Thyroid gland (tissue), 4 donors: ENCODE data around the gene TBX6. TPM values are rescaled to one million over a fixed set of nuclear protein-coding genes. Genes with fewer than 3 reads are reported as not detected.

Source experiments
- DNase-seq, 2 donors: peaks; one replicate each; pipeline ENCODE4 v3.0.0-alpha.2; 2019
- H3K27ac ChIP-seq, 3 donors: fragments of 200-600 bp; sonication (generic); 1 replicate in 2 of 3; 2 replicates in 1 of 3; pipeline ENCODE4 v1.5.1; 2016 to 2019; ENCODE audit warnings: mild to moderate bottlenecking in 1 of 3, moderate library complexity in 1 of 3
- H3K27me3 ChIP-seq: fragments of 200-600 bp; sonication (generic); one replicate; pipeline ENCODE4 v1.5.1; 2019
- H3K36me3 ChIP-seq, 2 donors: fragments of 200-600 bp; sonication (generic); one replicate each; pipeline ENCODE4 v1.5.1; 2016 to 2019
- H3K4me1 ChIP-seq, 2 donors: fragments of 200-600 bp; sonication (generic); one replicate each; pipeline ENCODE4 v1.5.1; 2017 to 2019
- H3K4me3 ChIP-seq, 3 donors: fragments of 200-600 bp; sonication (generic); replicated peaks in 1 of 3; 1 replicate in 2 of 3; 2 replicates in 1 of 3; pipeline ENCODE4 v1.5.1; 2016; ENCODE audit warnings: mild to moderate bottlenecking in 1 of 3
- H3K9me3 ChIP-seq: fragments of 200-600 bp; sonication (generic); one replicate; pipeline ENCODE4 v1.5.1; 2017
- POLR2A ChIP-seq, 2 donors: fragments of 450-650 bp; IDR thresholded peaks; one replicate each; pipeline ENCODE4 v1.6.1; 2017; ENCODE audit warnings: antibody characterized with exemption in 2 of 2, mild to moderate bottlenecking in 2 of 2, moderate library complexity in 1 of 2
- WGBS, 2 donors: methylation state at CpG; one replicate each; pipeline ENCODE4 v1.1.5; 2017; 5-methylcytosine and 5-hydroxymethylcytosine counted together
- intact Hi-C: fragments of 100-400 bp; cut with DNase I; formaldehyde crosslinking; loops from one replicate; pipeline ENCODE4 v1.15.1; 2023
- total RNA-seq, 4 donors: library from RNA; depleted of rRNA; stranded (reverse); fragments of >200 nt; gene quantifications; one replicate each; pipeline ENCODE4 v1.2.3, GENCODE V29; 2016
- TF ChIP-seq, protein P1 (sequence below), 6 experiments: fragments of 200-600 bp in 3 of 6; fragments of 450-650 bp in 3 of 6; sonication (generic) in 3 of 6; IDR thresholded peaks; one replicate each; pipeline ENCODE4 v1.5.1; 2016 to 2019; ENCODE audit warnings: antibody characterized with exemption in 6 of 6, mild to moderate bottlenecking in 2 of 6, inconsistent platforms in 1 of 6, moderate library complexity in 1 of 6

Gene TBX6
- total RNA-seq, 4 donors from 2014 or later = 1.6 to 3.3 (median 2.4) TPM

- Histone ChIP-seq H3K9me3 (no peaks in the 10 kb centered on the region), H3K27ac (peak overlapping the region; percentile 78 to 99 (median 97)), H3K36me3 (peaks cover 46 to 50% of the 10 kb centered on the region in 2 donors), H3K4me3 (peak overlapping the region; percentile 86 to 97 (median 95)), H3K4me1 (peaks cover 24 to 38% of the 10 kb centered on the region in 2 donors), H3K27me3 (no peaks in the 10 kb centered on the region)
- intact Hi-C loops = no loop called here
- WGBS, 2 donors = 66 to 70% methylated on average over 17 to 21 of the region's 21 CpGs
- DNase-seq = peak; percentile 21 to 37
- no peak for TF ChIP-seq POLR2A (IDR thresholded peaks at IDR 0.05)
- TF ChIP-seq, protein P1, sequence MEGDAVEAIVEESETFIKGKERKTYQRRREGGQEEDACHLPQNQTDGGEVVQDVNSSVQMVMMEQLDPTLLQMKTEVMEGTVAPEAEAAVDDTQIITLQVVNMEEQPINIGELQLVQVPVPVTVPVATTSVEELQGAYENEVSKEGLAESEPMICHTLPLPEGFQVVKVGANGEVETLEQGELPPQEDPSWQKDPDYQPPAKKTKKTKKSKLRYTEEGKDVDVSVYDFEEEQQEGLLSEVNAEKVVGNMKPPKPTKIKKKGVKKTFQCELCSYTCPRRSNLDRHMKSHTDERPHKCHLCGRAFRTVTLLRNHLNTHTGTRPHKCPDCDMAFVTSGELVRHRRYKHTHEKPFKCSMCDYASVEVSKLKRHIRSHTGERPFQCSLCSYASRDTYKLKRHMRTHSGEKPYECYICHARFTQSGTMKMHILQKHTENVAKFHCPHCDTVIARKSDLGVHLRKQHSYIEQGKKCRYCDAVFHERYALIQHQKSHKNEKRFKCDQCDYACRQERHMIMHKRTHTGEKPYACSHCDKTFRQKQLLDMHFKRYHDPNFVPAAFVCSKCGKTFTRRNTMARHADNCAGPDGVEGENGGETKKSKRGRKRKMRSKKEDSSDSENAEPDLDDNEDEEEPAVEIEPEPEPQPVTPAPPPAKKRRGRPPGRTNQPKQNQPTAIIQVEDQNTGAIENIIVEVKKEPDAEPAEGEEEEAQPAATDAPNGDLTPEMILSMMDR (IDR thresholded peaks at IDR 0.05) = no peak
Observed at GRCh38 chr16:30066761-30067583, 24.8 kb downstream of the TBX6 start.

DNA sequence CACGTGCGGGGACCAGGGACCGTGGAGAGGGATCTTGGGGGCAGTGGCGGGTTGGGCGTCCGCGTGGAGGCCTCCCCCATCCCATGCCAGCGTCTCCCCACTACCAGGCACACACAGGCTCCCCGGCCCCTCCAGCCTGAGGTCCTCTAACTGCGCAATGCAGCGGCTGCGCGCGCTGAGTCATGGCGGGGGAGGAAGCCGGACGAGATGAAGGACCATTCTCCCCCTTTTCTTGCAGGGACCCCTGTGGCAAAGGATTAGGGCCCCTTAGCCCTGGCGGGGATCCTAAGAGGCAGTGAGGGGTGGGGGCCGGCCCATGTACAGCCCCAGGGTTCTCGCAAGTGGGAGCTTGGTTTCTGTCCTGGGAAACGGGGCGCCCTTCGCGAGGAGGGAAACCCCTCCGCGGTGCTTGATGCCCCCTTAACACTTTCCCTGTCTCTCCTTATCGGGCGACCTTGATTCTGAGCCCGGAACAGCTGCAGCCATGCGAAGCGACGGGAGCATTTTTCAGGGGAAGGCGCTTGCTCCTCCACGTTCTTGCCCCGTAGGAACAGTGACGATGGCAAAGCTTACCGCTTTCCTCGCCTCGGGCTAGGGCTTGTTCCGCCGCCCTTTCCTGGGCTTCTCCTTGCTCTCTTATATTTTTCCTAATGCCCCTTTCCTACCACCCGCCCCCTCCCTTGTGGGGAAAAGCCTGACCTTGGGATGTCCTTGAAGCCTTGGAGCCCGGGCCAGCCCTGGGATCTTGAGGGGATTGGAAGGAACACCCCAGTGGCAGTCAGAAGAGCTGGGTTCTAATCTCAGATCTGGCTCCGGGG lies 25.6 kb downstream of the TBX6 start:
- Histone ChIP-seq H3K27ac (peak overlapping the region; percentile 78 to 99 (median 97)), H3K4me1 (peaks cover 24 to 40% of the 10 kb centered on the region in 2 donors), H3K27me3 (no peaks in the 10 kb centered on the region), H3K9me3 (no peaks in the 10 kb centered on the region), H3K4me3 (peak overlapping the region; percentile 86 to 97 (median 95)), H3K36me3 (peaks cover 38 to 42% of the 10 kb centered on the region in 2 donors)
- intact Hi-C loops = no loop called here
- DNase-seq = peak in 1 of 2 donors; percentile 25
- TF ChIP-seq, protein P1 (IDR thresholded peaks at IDR 0.05) = no peak
- no peak for TF ChIP-seq POLR2A (IDR thresholded peaks at IDR 0.05)
- WGBS, 2 donors = 0 to 2% methylated on average over 18 to 19 of the region's 44 CpGs

DNA sequence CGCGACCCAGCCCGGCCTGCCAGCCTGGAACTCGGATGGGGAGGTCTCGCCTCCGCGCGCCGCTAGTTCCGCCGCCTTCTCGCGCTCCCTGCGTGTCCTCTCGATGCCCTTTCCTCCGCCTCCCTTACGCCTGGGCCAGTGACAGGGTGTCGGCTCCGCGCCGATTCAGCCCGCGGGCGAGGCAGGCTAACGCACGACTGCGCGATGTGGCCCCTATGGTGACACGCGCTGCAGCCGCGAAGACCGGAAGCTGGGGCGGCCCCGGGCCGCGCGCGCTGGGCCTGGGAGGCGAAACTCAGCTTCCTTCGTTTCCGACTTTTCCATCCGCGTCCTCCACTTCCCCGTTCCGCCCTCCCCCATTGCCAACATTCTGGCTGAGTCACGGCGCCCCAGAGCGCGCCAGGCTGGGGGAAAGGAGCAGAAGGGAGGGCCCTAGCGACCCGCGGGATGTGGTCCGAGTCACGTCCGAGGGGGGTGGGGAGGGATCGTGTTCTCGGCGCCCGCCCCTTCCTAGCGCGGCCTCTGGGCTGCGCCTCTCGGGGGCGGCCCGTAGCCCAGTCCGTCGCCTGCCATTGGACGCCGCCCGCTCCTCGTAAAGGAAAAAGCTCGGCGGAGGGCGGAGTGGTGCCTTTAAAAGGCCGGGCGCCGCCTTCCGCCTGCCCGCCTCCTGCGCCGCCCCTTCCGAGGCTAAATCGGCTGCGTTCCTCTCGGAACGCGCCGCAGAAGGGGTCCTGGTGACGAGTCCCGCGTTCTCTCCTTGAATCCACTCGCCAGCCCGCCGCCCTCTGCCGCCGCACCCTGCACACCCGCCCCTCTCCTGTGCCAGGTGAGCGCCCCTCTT lies 26.4 kb downstream of the TBX6 start, which contains the start of gene ALDOA:
Gene ALDOA (plus strand): TSS at position 659 of the 841 bp plus-strand sequence. CDS start 1,138 bp downstream, outside the sequence.
- H3K9me3 ChIP-seq = no peaks in the 10 kb centered on the region
- peak; percentile 98 for DNase-seq
- H3K36me3 ChIP-seq = peaks cover 30 to 34% of the 10 kb centered on the region in 2 donors
- peaks cover 24 to 46% of the 10 kb centered on the region in 2 donors for H3K4me1 ChIP-seq
- no peaks in the 10 kb centered on the region for H3K27me3 ChIP-seq
- TF ChIP-seq, protein P1 (IDR thresholded peaks at IDR 0.05) = no peak
- TF ChIP-seq POLR2A (IDR thresholded peaks at IDR 0.05) = peak; percentile 82 to 98
- intact Hi-C loops = no loop called here
- H3K4me3 ChIP-seq = peak within 1 kb of the TSS; percentile 86 to 97 (median 95)
- 0 to 1% methylated on average over 38 to 59 of the region's 99 CpGs for WGBS, 2 donors
- H3K27ac ChIP-seq = peak within 1 kb of the TSS; percentile 97 to 99 (median 98)

DNA sequence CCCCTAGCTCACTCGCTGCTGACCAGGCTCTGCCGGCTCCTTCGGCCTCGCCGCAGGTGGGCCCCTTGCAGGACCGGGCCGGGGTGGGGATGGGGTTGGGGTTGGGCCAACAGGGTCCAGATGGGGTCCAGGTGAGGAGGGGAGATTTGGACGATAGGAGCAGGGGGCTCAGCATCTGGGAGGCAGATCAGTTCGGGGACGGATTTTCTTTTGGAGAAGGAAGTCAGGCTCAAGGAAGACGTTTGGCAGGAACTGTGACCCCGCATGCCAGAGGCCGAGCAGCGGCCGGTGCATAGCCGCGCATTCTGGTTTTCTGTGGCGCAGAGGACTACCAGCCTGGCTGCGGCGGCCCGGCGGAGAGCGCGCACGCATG lies 27.0 kb downstream of the TBX6 start:
- Histone ChIP-seq H3K9me3 (no peaks in the 10 kb centered on the region), H3K27ac (peak overlapping the region; percentile 97 to 99 (median 98)), H3K4me3 (peak overlapping the region; percentile 42 to 95 (median 69)), H3K4me1 (peaks cover 20 to 40% of the 10 kb centered on the region in 2 donors), H3K27me3 (no peaks in the 10 kb centered on the region), H3K36me3 (peaks cover 24 to 28% of the 10 kb centered on the region in 2 donors)
- TF ChIP-seq, protein P1 (IDR thresholded peaks at IDR 0.05) = no peak
- TF ChIP-seq POLR2A (IDR thresholded peaks at IDR 0.05) = no peak
- DNase-seq = no peak
- 0 to 3% methylated on average over 1 to 17 of the region's 25 CpGs for WGBS, 2 donors
- intact Hi-C loops = no loop called here
